Peyer's patch (tissue), 4 donors: ENCODE measurements around the gene SNCG. TPM values are rescaled to one million over a fixed set of nuclear protein-coding genes. Genes with fewer than 3 reads are reported as not detected.

Source experiments
- small RNA-seq, 2 donors: library from RNA; depleted of rRNA; stranded (forward); fragments of <200 nt; gene quantifications; one replicate each; pipeline ENCODE3, GENCODE V24; 2016
- total RNA-seq, 4 donors: library from RNA; depleted of rRNA; stranded (reverse); fragments of >200 nt; gene quantifications; one replicate each; pipeline ENCODE4 v1.1.0, GENCODE V29; 2016

SNCG gene
- total RNA-seq, 4 donors from 2014 or later: 2.4 to 8.2 TPM; not detected in 2

Small RNA genes within 50 kb of the gene (small RNA-seq; reads per million reads assigned to genes)
- gene BMS1P3: 0 reads per million in 2 donors

Other genes starting within 250 kb of the SNCG start
- gene BMPR1A, start 202.0 kb upstream of the SNCG start, total RNA-seq: 10 to 100 TPM; 17.1 to 40.1 (median 24.9) TPM
- gene MMRN2, start 984 bp upstream of the SNCG start, total RNA-seq: 10 to 100 TPM in 2 of 4 donors, 1 to 10 TPM in 2; 2.8 to 16.5 (median 12.6) TPM
- gene ADIRF, start 9.9 kb downstream of the SNCG start, total RNA-seq: 100 to 1,000 TPM in 3 of 4 donors, 10 to 100 TPM in 1; 86.6 to 605 (median 431) TPM
- not detected for gene FAM25A, start 61.7 kb downstream of the SNCG start, total RNA-seq
- gene GLUD1, start 136.2 kb downstream of the SNCG start, total RNA-seq: 100 to 1,000 TPM; 116 to 308 (median 168) TPM
- gene SHLD2, start 136.6 kb downstream of the SNCG start, total RNA-seq: 10 to 100 TPM; 35.2 to 55.3 (median 46.0) TPM